ENCODE results near the gene LSM7. TPM values are rescaled to one million over a fixed set of nuclear protein-coding genes. Genes with fewer than 3 reads are reported as not detected.

Gene LSM7
- polyA plus RNA-seq, 3 donors, result 98.6 to 312 (median 132) TPM

GRCh38 chr19:2344381-2344870, 16.0 kb upstream of the LSM7 start:
- Mint-ChIP-seq H3K27me3 (ENCODE audit: low read depth in 3 of 3) (peaks cover 0 to 1% (median 0%) of the 10 kb centered on the region in 3 donors), H3K9me3 (no peaks in the 10 kb centered on the region), H3K27ac (no peak overlapping the region), H3K36me3 (peaks cover 12 to 17% of the 10 kb centered on the region in 2 donors), H3K4me1 (no peaks in the 10 kb centered on the region), H3K4me3 (no peak overlapping the region)
- H3K79me2 ChIP-seq (ENCODE audit: insufficient read depth, low read length), result no peaks in the 10 kb centered on the region
- no peak overlapping the region for H3K4me3 ChIP-seq (replicated peaks in 1 of 3; ENCODE audit: low read depth in 2 of 3, low read length in 3 of 3)
- 98% methylated on average over 24 of the region's 24 CpGs for WGBS (ENCODE audit: insufficient coverage)
- no peak overlapping the region for H3K9ac ChIP-seq (ENCODE audit: insufficient read depth, low read length, poor library complexity, severe bottlenecking)
- DNase-seq, result no peak
- TF ChIP-seq CTCF (IDR thresholded peaks at IDR 0.05), result no peak
- H4K20me1 ChIP-seq (ENCODE audit: insufficient read depth, low read length), result no peaks in the 10 kb centered on the region
- no peak overlapping the region for H3K4me2 ChIP-seq (replicated peaks; ENCODE audit: extremely low read depth, low read length, poor library complexity, severe bottlenecking)
- peaks cover 10 to 20% of the 10 kb centered on the region in 2 donors for H3K36me3 ChIP-seq (replicated peaks in 1 of 2; ENCODE audit: control insufficient read depth in 1 of 2, insufficient read depth in 2 of 2, low read length in 2 of 2)
- no peaks in the 10 kb centered on the region for H3K4me1 ChIP-seq (ENCODE audit: control insufficient read depth in 1 of 2, insufficient read depth in 2 of 2, low read length in 2 of 2)
- H3K27ac ChIP-seq (ENCODE audit: low read depth in 1 of 2, low read length in 2 of 2), result no peak overlapping the region
- no peak overlapping the region for H2AFZ ChIP-seq (ENCODE audit: insufficient read depth, low read depth, low read length, poor library complexity, severe bottlenecking)
- H3K27me3 ChIP-seq (ENCODE audit: control insufficient read depth in 2 of 2, insufficient read depth in 2 of 2, low read length in 2 of 2), result no peaks in the 10 kb centered on the region
- H3K9me3 ChIP-seq (replicated peaks in 1 of 2; ENCODE audit: control insufficient read depth in 1 of 2, insufficient read depth in 1 of 2, low read length in 2 of 2), result no peaks in the 10 kb centered on the region
- intact Hi-C loops (cut with micrococcal nuclease), result no loop called here

GRCh38 chr19:2343289-2343982, 15.1 kb upstream of the LSM7 start:
- Mint-ChIP-seq H3K27ac (no peak overlapping the region), H3K27me3 (ENCODE audit: low read depth in 3 of 3) (peaks cover 0 to 1% (median 0%) of the 10 kb centered on the region in 3 donors), H3K4me1 (no peaks in the 10 kb centered on the region), H3K36me3 (peaks cover 16 to 25% of the 10 kb centered on the region in 2 donors), H3K4me3 (no peak overlapping the region), H3K9me3 (no peaks in the 10 kb centered on the region)
- Histone ChIP-seq H3K79me2 (ENCODE audit: insufficient read depth, low read length) (no peaks in the 10 kb centered on the region), H3K27me3 (ENCODE audit: control insufficient read depth in 2 of 2, insufficient read depth in 2 of 2, low read length in 2 of 2) (no peaks in the 10 kb centered on the region), H3K4me1 (ENCODE audit: control insufficient read depth in 1 of 2, insufficient read depth in 2 of 2, low read length in 2 of 2) (no peaks in the 10 kb centered on the region), H2AFZ (ENCODE audit: insufficient read depth, low read depth, low read length, poor library complexity, severe bottlenecking) (no peak overlapping the region), H3K36me3 (replicated peaks in 1 of 2; ENCODE audit: control insufficient read depth in 1 of 2, insufficient read depth in 2 of 2, low read length in 2 of 2) (peaks cover 11 to 20% of the 10 kb centered on the region in 2 donors), H3K9ac (ENCODE audit: insufficient read depth, low read length, poor library complexity, severe bottlenecking) (no peak overlapping the region), H3K27ac (ENCODE audit: low read depth in 1 of 2, low read length in 2 of 2) (no peak overlapping the region), H3K9me3 (replicated peaks in 1 of 2; ENCODE audit: control insufficient read depth in 1 of 2, insufficient read depth in 1 of 2, low read length in 2 of 2) (no peaks in the 10 kb centered on the region), H4K20me1 (ENCODE audit: insufficient read depth, low read length) (no peaks in the 10 kb centered on the region), H3K4me3 (replicated peaks in 1 of 3; ENCODE audit: low read depth in 2 of 3, low read length in 3 of 3) (no peak overlapping the region), H3K4me2 (replicated peaks; ENCODE audit: extremely low read depth, low read length, poor library complexity, severe bottlenecking) (no peak overlapping the region)
- WGBS (ENCODE audit: insufficient coverage), result 92% methylated on average over 24 of the region's 31 CpGs
- no peak for DNase-seq
- TF ChIP-seq CTCF (IDR thresholded peaks at IDR 0.05), result no peak
- intact Hi-C loops (cut with micrococcal nuclease), result no loop called here

All from CD14-positive monocyte (primary cell).